SK-N-SH treated with all-trans-retinoic acid at 6 μM for 48 hours (cell line): Measurements from ENCODE around the gene SPOCD1.

Experiments used
- ATAC-seq: fragments of 200-7000 bp; cut with Tn5 transposase; 3 replicates; pipeline ENCODE4 v1.9.1; 2020; ENCODE audit warnings: mild to moderate bottlenecking, moderate library complexity
- ARNTL ChIP-seq: fragments of 450-650 bp; formaldehyde crosslinking; IDR thresholded peaks from 2 replicates; pipeline ENCODE4 v1.5.0; 2020; ENCODE audit warnings: low read depth, mild to moderate bottlenecking, moderate library complexity, borderline replicate concordance
- BACH2 ChIP-seq: fragments of 250-450 bp; sonication (Bioruptor Pico); IDR thresholded peaks from 2 replicates; pipeline ENCODE4 v1.9.0; 2021; ENCODE audit warnings: mild to moderate bottlenecking, borderline replicate concordance
- CREB5 ChIP-seq: fragments of 250-450 bp; sonication (Bioruptor Pico); IDR thresholded peaks from 2 replicates; pipeline ENCODE4 v1.5.1; 2020; ENCODE audit warnings: low read depth, mild to moderate bottlenecking, moderate library complexity
- CSDC2 ChIP-seq: fragments of 250-450 bp; sonication (Bioruptor Pico); IDR thresholded peaks from 2 replicates; pipeline ENCODE4 v1.5.0; 2020; ENCODE audit warnings: mild to moderate bottlenecking, moderate library complexity
- GLIS3 ChIP-seq: fragments of 250-450 bp; sonication (Bioruptor Pico); IDR thresholded peaks from 2 replicates; pipeline ENCODE4 v1.5.0; 2020; ENCODE audit warnings: mild to moderate bottlenecking, moderate library complexity
- ISL1 ChIP-seq: fragments of 250-450 bp; sonication (Bioruptor Pico); IDR thresholded peaks from 2 replicates; pipeline ENCODE4 v2.1.2; 2022; ENCODE audit warnings: mild to moderate bottlenecking, moderate library complexity
- OSR1 ChIP-seq: fragments of 250-450 bp; sonication (Bioruptor Pico); IDR thresholded peaks from 2 replicates; pipeline ENCODE4 v1.8.0; 2022; ENCODE audit warnings: moderate library complexity, mild to moderate bottlenecking, inconsistent platforms
- PPARA ChIP-seq: fragments of 250-450 bp; sonication (Bioruptor Pico); IDR thresholded peaks from 2 replicates; pipeline ENCODE4 v1.5.0; 2020; ENCODE audit warnings: mild to moderate bottlenecking, borderline replicate concordance
- RARB ChIP-seq: fragments of 250-450 bp; sonication (Bioruptor Pico); IDR thresholded peaks from 2 replicates; pipeline ENCODE4 v1.8.0; 2021; ENCODE audit warnings: mild to moderate bottlenecking, moderate library complexity
- SNAI2 ChIP-seq: fragments of 250-450 bp; sonication (Bioruptor Pico); IDR thresholded peaks from 2 replicates; pipeline ENCODE4 v1.5.0; 2020; ENCODE audit warnings: mild to moderate bottlenecking, moderate library complexity
- TCF4 ChIP-seq: fragments of 250-450 bp; sonication (Bioruptor Pico); IDR thresholded peaks from 2 replicates; pipeline ENCODE4 v1.8.0; 2021; ENCODE audit warnings: mild to moderate bottlenecking, moderate library complexity, borderline replicate concordance
- TOX ChIP-seq: fragments of 250-450 bp; sonication (Bioruptor Pico); IDR thresholded peaks from 2 replicates; pipeline ENCODE4 v1.8.0; 2021; ENCODE audit warnings: mild to moderate bottlenecking, moderate library complexity, borderline replicate concordance
- TSHZ2 ChIP-seq: fragments of 250-450 bp; sonication (Bioruptor Pico); IDR thresholded peaks from 2 replicates; pipeline ENCODE4 v1.5.0; 2020; ENCODE audit warnings: mild to moderate bottlenecking, moderate library complexity
- ZC3H10 ChIP-seq: fragments of 250-450 bp; sonication (Bioruptor Pico); IDR thresholded peaks from 2 replicates; pipeline ENCODE4 v1.5.1; 2021; ENCODE audit warnings: mild to moderate bottlenecking, moderate library complexity
- ZFP3 ChIP-seq: fragments of 250-450 bp; sonication (Bioruptor Pico); IDR thresholded peaks from 2 replicates; pipeline ENCODE4 v1.5.0; 2020; ENCODE audit warnings: mild to moderate bottlenecking, moderate library complexity
- ZFP30 ChIP-seq: fragments of 450-650 bp; formaldehyde crosslinking; IDR thresholded peaks from 2 replicates; pipeline ENCODE4 v1.5.0; 2022; ENCODE audit warnings: mild to moderate bottlenecking, moderate library complexity
- ZNF565 ChIP-seq: fragments of 450-650 bp; formaldehyde crosslinking; conservative IDR thresholded peaks from 2 replicates; pipeline ENCODE4 v1.5.0; 2020; ENCODE audit warnings: low read depth, mild to moderate bottlenecking, moderate library complexity
- ZNF70 ChIP-seq: fragments of 450-650 bp; formaldehyde crosslinking; IDR thresholded peaks from 2 replicates; pipeline ENCODE4 v1.5.0; 2020; ENCODE audit warnings: mild to moderate bottlenecking, moderate library complexity
- ZNF8 ChIP-seq: fragments of 450-650 bp; formaldehyde crosslinking; IDR thresholded peaks from 2 replicates; pipeline ENCODE4 v1.5.0; 2020; ENCODE audit warnings: mild to moderate bottlenecking, moderate library complexity
- TF ChIP-seq, protein P1 (sequence below): fragments of 250-450 bp; sonication (Bioruptor Pico); IDR thresholded peaks from 2 replicates; pipeline ENCODE4 v1.8.0; 2021; ENCODE audit warnings: low read depth, mild to moderate bottlenecking, moderate library complexity, borderline replicate concordance
- TF ChIP-seq, protein P2 (sequence below): fragments of 250-450 bp; sonication (Bioruptor Pico); IDR thresholded peaks from 2 replicates; pipeline ENCODE4 v1.5.1; 2021; ENCODE audit warnings: mild to moderate bottlenecking, moderate library complexity
- TF ChIP-seq, protein P3 (sequence below): fragments of 250-450 bp; sonication (Bioruptor Pico); IDR thresholded peaks from 2 replicates; pipeline ENCODE4 v1.8.0; 2020; ENCODE audit warnings: mild to moderate bottlenecking, moderate library complexity, borderline replicate concordance

Gene SPOCD1

DNA sequence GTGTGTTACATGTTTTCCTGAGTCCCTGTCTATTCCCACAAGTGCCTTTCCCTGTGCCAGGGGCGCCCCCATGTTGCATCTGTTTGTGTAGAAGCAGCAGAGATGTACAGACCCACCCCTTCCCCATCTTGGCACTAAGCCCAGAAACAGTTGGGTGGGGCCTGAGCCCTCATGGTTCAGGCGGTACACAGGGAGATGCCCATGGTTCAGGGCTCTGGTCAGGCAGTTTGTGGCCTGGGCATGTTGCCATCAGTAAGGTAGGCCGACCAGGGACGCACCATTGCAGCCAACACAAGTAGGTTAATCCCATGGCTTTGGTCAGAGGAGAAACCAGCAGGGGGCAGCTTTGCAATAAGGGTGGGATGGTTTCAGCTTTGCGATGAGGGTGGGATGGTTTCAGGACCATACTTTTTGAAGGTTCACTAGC is 50.8 kb downstream of the SPOCD1 start:
- ATAC-seq = peak; percentile 19; the same call in 2 of the 3 replicates
- TF ChIP-seq RARB (CRISPR knock-in tag) (no peak), TSHZ2 (CRISPR knock-in tag) (no peak), BACH2 (CRISPR knock-in tag) (no peak), SNAI2 (CRISPR knock-in tag) (no peak), ZFP3 (CRISPR knock-in tag) (no peak), ZNF565 (CRISPR knock-in tag) (no peak), TCF4 (CRISPR knock-in tag) (no peak), ISL1 (CRISPR knock-in tag) (no peak), CSDC2 (CRISPR knock-in tag) (no peak), PPARA (CRISPR knock-in tag) (no peak), CREB5 (CRISPR knock-in tag) (no peak), ZNF8 (no peak), TOX (CRISPR knock-in tag) (no peak), ZNF70 (CRISPR knock-in tag) (no peak), OSR1 (CRISPR knock-in tag) (no peak), GLIS3 (CRISPR knock-in tag) (no peak), ARNTL (CRISPR knock-in tag) (no peak), ZFP30 (no peak)
- TF ChIP-seq, protein P1, sequence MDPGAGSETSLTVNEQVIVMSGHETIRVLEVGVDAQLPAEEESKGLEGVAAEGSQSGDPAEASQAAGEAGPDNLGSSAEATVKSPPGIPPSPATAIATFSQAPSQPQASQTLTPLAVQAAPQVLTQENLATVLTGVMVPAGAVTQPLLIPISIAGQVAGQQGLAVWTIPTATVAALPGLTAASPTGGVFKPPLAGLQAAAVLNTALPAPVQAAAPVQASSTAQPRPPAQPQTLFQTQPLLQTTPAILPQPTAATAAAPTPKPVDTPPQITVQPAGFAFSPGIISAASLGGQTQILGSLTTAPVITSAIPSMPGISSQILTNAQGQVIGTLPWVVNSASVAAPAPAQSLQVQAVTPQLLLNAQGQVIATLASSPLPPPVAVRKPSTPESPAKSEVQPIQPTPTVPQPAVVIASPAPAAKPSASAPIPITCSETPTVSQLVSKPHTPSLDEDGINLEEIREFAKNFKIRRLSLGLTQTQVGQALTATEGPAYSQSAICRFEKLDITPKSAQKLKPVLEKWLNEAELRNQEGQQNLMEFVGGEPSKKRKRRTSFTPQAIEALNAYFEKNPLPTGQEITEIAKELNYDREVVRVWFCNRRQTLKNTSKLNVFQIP (CRISPR knock-in tag) = no peak
- TF ChIP-seq, protein P2, sequence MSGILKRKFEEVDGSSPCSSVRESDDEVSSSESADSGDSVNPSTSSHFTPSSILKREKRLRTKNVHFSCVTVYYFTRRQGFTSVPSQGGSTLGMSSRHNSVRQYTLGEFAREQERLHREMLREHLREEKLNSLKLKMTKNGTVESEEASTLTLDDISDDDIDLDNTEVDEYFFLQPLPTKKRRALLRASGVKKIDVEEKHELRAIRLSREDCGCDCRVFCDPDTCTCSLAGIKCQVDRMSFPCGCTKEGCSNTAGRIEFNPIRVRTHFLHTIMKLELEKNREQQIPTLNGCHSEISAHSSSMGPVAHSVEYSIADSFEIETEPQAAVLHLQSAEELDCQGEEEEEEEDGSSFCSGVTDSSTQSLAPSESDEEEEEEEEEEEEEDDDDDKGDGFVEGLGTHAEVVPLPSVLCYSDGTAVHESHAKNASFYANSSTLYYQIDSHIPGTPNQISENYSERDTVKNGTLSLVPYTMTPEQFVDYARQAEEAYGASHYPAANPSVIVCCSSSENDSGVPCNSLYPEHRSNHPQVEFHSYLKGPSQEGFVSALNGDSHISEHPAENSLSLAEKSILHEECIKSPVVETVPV (CRISPR knock-in tag) = no peak
- TF ChIP-seq, all 23 proteins: peak for 0

DNA sequence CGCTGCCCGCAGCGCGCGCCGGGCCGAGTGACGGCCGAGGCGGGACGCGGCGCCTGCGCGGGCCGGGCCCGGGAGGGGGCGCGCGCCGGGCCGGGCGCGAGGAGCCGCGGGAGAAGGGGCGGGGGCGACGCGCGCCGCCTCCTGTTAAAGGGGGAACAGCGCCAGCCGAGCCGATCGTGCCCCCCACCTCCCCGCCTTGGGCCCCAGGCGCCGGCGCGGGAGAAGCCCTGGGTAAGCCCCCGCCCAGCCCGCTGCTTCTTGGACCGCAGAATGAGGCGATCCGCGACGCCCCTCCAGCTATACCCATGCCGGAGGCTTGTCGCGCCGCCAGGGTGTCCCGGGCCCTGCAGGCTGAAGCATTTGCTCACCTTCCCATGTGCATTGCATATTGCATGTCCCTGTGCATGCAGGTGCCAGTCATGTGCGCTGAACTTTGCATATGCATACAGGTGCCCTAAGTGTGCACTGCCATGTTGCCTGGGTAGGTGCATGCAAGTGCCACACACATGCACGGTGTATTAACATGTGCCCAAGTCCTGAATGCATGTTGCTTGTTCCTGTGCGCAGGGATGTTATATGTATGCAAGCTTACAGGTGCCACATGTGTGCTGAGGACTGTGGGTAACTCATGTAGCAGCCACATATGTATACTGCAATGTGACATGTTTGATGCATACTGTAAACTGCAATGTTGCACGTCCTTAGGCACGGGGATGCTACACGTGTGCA is 51.3 kb downstream of the SPOCD1 start, which contains the start of gene ADGRB2:
Gene ADGRB2, minus strand, starts transcription at position 29 of the 729 bp plus-strand sequence. CDS start 7,119 bp downstream, outside the sequence.
- no peak for TF ChIP-seq ZFP3 (CRISPR knock-in tag)
- TF ChIP-seq PPARA (CRISPR knock-in tag) = no peak
- TF ChIP-seq SNAI2 (CRISPR knock-in tag) = no peak
- TF ChIP-seq GLIS3 (CRISPR knock-in tag) = no peak
- TF ChIP-seq OSR1 (CRISPR knock-in tag) = no peak
- no peak for TF ChIP-seq ZFP30
- TF ChIP-seq, protein P3, sequence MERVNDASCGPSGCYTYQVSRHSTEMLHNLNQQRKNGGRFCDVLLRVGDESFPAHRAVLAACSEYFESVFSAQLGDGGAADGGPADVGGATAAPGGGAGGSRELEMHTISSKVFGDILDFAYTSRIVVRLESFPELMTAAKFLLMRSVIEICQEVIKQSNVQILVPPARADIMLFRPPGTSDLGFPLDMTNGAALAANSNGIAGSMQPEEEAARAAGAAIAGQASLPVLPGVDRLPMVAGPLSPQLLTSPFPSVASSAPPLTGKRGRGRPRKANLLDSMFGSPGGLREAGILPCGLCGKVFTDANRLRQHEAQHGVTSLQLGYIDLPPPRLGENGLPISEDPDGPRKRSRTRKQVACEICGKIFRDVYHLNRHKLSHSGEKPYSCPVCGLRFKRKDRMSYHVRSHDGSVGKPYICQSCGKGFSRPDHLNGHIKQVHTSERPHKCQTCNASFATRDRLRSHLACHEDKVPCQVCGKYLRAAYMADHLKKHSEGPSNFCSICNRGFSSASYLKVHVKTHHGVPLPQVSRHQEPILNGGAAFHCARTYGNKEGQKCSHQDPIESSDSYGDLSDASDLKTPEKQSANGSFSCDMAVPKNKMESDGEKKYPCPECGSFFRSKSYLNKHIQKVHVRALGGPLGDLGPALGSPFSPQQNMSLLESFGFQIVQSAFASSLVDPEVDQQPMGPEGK (CRISPR knock-in tag) = no peak
- no peak for TF ChIP-seq ZNF8
- TF ChIP-seq ZC3H10 = no peak
- TF ChIP-seq RARB (CRISPR knock-in tag) = no peak
- TF ChIP-seq CSDC2 (CRISPR knock-in tag) = no peak
- no peak for TF ChIP-seq ARNTL (CRISPR knock-in tag)
- TF ChIP-seq, protein P1 (CRISPR knock-in tag) = no peak
- TF ChIP-seq TSHZ2 (CRISPR knock-in tag) = no peak
- TF ChIP-seq ZNF565 (CRISPR knock-in tag) = no peak
- no peak for TF ChIP-seq BACH2 (CRISPR knock-in tag)
- peak; percentile 7 for ATAC-seq
